Keratinocyte (primary cell): ENCODE measurements around the gene LDLRAD4. TPM values are rescaled to one million over a fixed set of nuclear protein-coding genes. Genes with fewer than 3 reads are reported as not detected.
A peak's percentile ranks its signal among the peaks of the same experiment; 100 is the strongest.

Source experiments
- DNase-seq: peaks from one replicate; pipeline ENCODE4 v3.0.0-alpha.2; 2011; ENCODE audit warnings: low read depth, missing footprints, low spot score
- FAIRE-seq: peaks from 2 replicates; lab custom pipeline; 2011; peaks lifted over from hg19 to GRCh38; lab: Jason Lieb, UNC
- H2AFZ ChIP-seq: 2 replicates; pipeline ENCODE4 v1.6.0; 2012; ENCODE audit warnings: low read length, control low read depth, inconsistent platforms; ENCODE audit not compliant: control insufficient read depth
- H3K27ac ChIP-seq: 2 replicates; pipeline ENCODE4 v1.5.1; 2011; ENCODE audit warnings: low read length; ENCODE audit not compliant: control insufficient read depth, insufficient read depth
- H3K27me3 ChIP-seq: 3 replicates; pipeline ENCODE4 v1.6.0; 2011; ENCODE audit warnings: low read length; ENCODE audit not compliant: control insufficient read depth, insufficient read depth; ENCODE audit errors: extremely low read depth
- H3K36me3 ChIP-seq, 2 experiments: 2 replicates in 1 of 2; 3 replicates in 1 of 2; pipeline ENCODE4 v1.5.1; 2011; ENCODE audit warnings: low read length in 2 of 2, mild to moderate bottlenecking in 1 of 2; ENCODE audit not compliant: control insufficient read depth in 2 of 2, insufficient read depth in 2 of 2; ENCODE audit errors: extremely low read depth in 1 of 2
- H3K4me1 ChIP-seq: 3 replicates; pipeline ENCODE4 v1.5.1; 2011; ENCODE audit warnings: low read length; ENCODE audit not compliant: control insufficient read depth, insufficient read depth; ENCODE audit errors: extremely low read depth
- H3K4me2 ChIP-seq: 3 replicates; pipeline ENCODE4 v1.6.0; 2011; ENCODE audit warnings: low read depth, low read length; ENCODE audit not compliant: control insufficient read depth, insufficient read depth; ENCODE audit errors: extremely low read depth
- H3K4me3 ChIP-seq, 3 experiments: fragments of 200-600 bp in 1 of 3; sonication (generic) in 1 of 3; 2 replicates in 2 of 3; 3 replicates in 1 of 3; pipeline ENCODE4 v1.5.1; 2011 to 2016; ENCODE audit warnings: low read length in 3 of 3, mild to moderate bottlenecking in 3 of 3, control low read depth in 2 of 3, inconsistent platforms in 1 of 3, low read depth in 1 of 3, mixed read lengths in 1 of 3, mixed run types in 1 of 3, moderate library complexity in 1 of 3; ENCODE audit not compliant: control insufficient read depth in 2 of 3, insufficient read depth in 2 of 3; ENCODE audit errors: extremely low read depth in 1 of 3
- H3K79me2 ChIP-seq: 2 replicates; pipeline ENCODE4 v1.6.0; 2012; ENCODE audit warnings: low read length; ENCODE audit not compliant: control insufficient read depth, insufficient read depth
- H3K9ac ChIP-seq: 3 replicates; pipeline ENCODE4 v1.6.0; 2011; ENCODE audit warnings: low read length; ENCODE audit not compliant: control insufficient read depth, insufficient read depth; ENCODE audit errors: extremely low read depth
- H3K9me1 ChIP-seq: 3 replicates; pipeline ENCODE4 v1.6.0; 2011; ENCODE audit warnings: low read length; ENCODE audit not compliant: control insufficient read depth, insufficient read depth; ENCODE audit errors: extremely low read depth
- H3K9me3 ChIP-seq: 2 replicates; pipeline ENCODE4 v1.5.1; 2012; ENCODE audit warnings: low read depth, low read length; ENCODE audit not compliant: control insufficient read depth
- H4K20me1 ChIP-seq: 3 replicates; pipeline ENCODE4 v1.6.0; 2011; ENCODE audit warnings: low read length; ENCODE audit not compliant: control insufficient read depth, insufficient read depth; ENCODE audit errors: extremely low read depth
- EZH2 ChIP-seq: IDR thresholded peaks from one replicate; pipeline ENCODE4 v1.6.1; 2012; ENCODE audit warnings: inconsistent platforms, mild to moderate bottlenecking, low read length, moderate library complexity
- dilution Hi-C: fragments of 300-500 bp; cut with MboI; formaldehyde crosslinking; loops from one replicate; pipeline ENCODE4 v1.7.0; 2020; ENCODE audit warnings: low sequenced_read_pairs; ENCODE audit not compliant: extremely low pct_ligation_motif_present
- polyA plus RNA-seq, 5 experiments: library from polyadenylated mRNA; depleted of rRNA in 3 of 5; stranded (reverse) in 3 of 5; stranded (forward) in 1 of 5; unstranded in 1 of 5; fragments of >200 nt; gene quantifications; 1 replicate in 1 of 5; 2 replicates in 3 of 5; 3 replicates in 1 of 5; pipeline versions ENCODE4 v1.2.1 to v1.2.3, GENCODE V29; 2011 to 2012; ENCODE audit warnings: missing spikeins in 2 of 5, low read depth in 1 of 5, low replicate concordance in 1 of 5
- TF ChIP-seq, protein P1 (sequence below), 3 experiments: IDR thresholded peaks in 1 of 3; conservative IDR thresholded peaks in 1 of 3; optimal IDR thresholded peaks in 1 of 3; 2 replicates in 2 of 3; 3 replicates in 1 of 3; pipeline versions ENCODE3 to v1.5.1; 2011; ENCODE audit warnings: low read length in 3 of 3, mild to moderate bottlenecking in 3 of 3, moderate library complexity in 2 of 3, control low read depth in 1 of 3, inconsistent platforms in 1 of 3; ENCODE audit not compliant: insufficient read depth in 2 of 3; ENCODE audit errors: extremely low read depth in 1 of 3

LDLRAD4 gene
- polyA plus RNA-seq, 1 donor (not counting 4 experiments of a cell fraction or from before 2014, with no cell fraction given), result not detected

DNA sequence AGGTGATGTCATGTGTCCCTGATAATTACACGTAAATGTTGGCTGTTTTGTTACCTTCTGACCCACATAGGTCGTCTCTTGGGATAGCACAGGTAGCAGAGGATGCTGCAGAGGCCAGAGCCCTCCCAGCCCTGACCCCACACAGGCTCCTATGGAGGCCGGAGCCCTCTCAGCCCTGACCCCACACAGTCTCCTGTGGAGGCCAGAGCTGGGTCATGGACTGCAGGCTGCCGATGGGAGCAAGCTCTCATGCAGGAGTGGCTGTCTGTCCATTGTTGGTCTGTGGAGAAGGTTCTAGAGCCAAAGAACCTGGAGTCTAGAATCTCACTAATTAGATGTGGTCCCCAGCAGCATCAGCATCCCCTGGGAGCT lies 155.5 kb downstream of the LDLRAD4 start:
- Histone ChIP-seq H4K20me1 (no peaks in the 10 kb centered on the region), H3K36me3 (no peaks in the 10 kb centered on the region), H3K4me2 (no peak overlapping the region), H3K9me3 (no peaks in the 10 kb centered on the region), H3K9me1 (no peaks in the 10 kb centered on the region), H3K4me3 (no peak overlapping the region), H2AFZ (no peak overlapping the region), H3K27me3 (no peaks in the 10 kb centered on the region), H3K79me2 (no peaks in the 10 kb centered on the region), H3K27ac (no peak overlapping the region), H3K9ac (no peak overlapping the region), H3K4me1 (peaks cover 8% of the 10 kb centered on the region)
- FAIRE-seq (no peak), DNase-seq (no peak)
- TF ChIP-seq, protein P1, sequence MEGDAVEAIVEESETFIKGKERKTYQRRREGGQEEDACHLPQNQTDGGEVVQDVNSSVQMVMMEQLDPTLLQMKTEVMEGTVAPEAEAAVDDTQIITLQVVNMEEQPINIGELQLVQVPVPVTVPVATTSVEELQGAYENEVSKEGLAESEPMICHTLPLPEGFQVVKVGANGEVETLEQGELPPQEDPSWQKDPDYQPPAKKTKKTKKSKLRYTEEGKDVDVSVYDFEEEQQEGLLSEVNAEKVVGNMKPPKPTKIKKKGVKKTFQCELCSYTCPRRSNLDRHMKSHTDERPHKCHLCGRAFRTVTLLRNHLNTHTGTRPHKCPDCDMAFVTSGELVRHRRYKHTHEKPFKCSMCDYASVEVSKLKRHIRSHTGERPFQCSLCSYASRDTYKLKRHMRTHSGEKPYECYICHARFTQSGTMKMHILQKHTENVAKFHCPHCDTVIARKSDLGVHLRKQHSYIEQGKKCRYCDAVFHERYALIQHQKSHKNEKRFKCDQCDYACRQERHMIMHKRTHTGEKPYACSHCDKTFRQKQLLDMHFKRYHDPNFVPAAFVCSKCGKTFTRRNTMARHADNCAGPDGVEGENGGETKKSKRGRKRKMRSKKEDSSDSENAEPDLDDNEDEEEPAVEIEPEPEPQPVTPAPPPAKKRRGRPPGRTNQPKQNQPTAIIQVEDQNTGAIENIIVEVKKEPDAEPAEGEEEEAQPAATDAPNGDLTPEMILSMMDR (optimal IDR thresholded peaks at IDR 0.05 in 1 of 3, IDR thresholded peaks at IDR 0.05 in 1 of 3, conservative IDR thresholded peaks at IDR 0.05 in 1 of 3; ENCODE audit: extremely low read depth in 1 of 3, insufficient read depth in 2 of 3, low read length in 3 of 3), result no peak
- TF ChIP-seq EZH2, result no peak
- dilution Hi-C loops, result no loop called here

DNA sequence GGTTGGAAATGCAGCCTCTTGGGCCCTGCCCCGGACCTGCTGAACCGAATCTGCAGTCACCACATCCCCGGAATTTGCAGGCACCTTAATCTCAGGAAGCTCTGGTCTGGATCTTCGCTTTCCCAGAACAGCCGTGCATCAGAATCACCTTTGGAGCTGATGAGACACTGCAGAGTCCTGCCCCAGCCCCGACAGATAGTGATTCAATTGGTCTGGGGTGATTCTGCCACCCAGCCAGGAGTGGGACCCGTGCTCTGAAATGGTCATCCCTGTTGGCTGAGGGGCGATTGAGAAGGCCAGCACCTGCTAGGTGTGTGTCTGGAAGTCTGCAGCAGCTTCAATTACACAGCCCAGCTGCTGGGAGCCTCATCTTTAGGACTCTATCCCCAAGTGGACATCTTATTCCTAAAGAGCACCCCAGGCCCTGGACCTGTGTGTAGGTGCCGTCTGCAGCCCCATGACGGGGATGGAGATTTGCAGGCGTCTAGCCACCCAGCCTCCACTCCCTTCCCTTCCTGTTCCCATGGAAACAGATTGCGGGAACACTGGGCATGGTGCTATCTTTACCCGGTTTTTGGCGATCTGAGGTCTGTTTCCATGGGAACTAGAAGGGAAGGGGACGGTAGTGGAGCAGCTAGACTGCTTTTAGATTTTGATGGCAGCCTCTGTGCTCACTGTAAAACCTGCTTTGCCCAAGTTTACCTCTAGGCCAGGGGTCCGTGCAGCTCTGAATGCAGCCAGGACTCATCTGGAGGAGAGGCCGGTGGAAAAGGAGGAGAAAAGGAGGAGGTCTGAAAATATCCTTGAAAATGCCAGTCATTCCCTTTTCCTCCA lies 156.1 kb downstream of the LDLRAD4 start:
- H3K27me3 ChIP-seq, result no peaks in the 10 kb centered on the region
- no peak overlapping the region for H3K9ac ChIP-seq
- H3K4me3 ChIP-seq, result no peak overlapping the region
- peak overlapping the region; percentile 23 for H3K27ac ChIP-seq
- H3K9me1 ChIP-seq, result no peaks in the 10 kb centered on the region
- DNase-seq, result no peak
- dilution Hi-C loops, result no loop called here
- FAIRE-seq, result no peak
- H3K79me2 ChIP-seq, result no peaks in the 10 kb centered on the region
- no peaks in the 10 kb centered on the region for H3K36me3 ChIP-seq
- H3K9me3 ChIP-seq, result no peaks in the 10 kb centered on the region
- H3K4me1 ChIP-seq, result peaks cover 8% of the 10 kb centered on the region
- no peak overlapping the region for H2AFZ ChIP-seq
- no peaks in the 10 kb centered on the region for H4K20me1 ChIP-seq
- H3K4me2 ChIP-seq, result no peak overlapping the region
- TF ChIP-seq, protein P1 (optimal IDR thresholded peaks at IDR 0.05 in 1 of 3, IDR thresholded peaks at IDR 0.05 in 1 of 3, conservative IDR thresholded peaks at IDR 0.05 in 1 of 3; ENCODE audit: extremely low read depth in 1 of 3, insufficient read depth in 2 of 3, low read length in 3 of 3), result no peak
- no peak for TF ChIP-seq EZH2
